Gastroesophageal sphincter (tissue), 4 donors: ENCODE measurements around the gene IDH2. TPM values are rescaled to one million over a fixed set of nuclear protein-coding genes. Genes with fewer than 3 reads are reported as not detected.

Experiments
- ATAC-seq: fragments of 150-250 bp; one replicate; pipeline ENCODE4 v1.9.1; 2016; ENCODE audit warnings: mild to moderate bottlenecking, moderate library complexity
- H3K27ac ChIP-seq, 4 donors: fragments of 200-600 bp; sonication (generic) in 3 of 4; 1 replicate in 3 of 4; 2 replicates in 1 of 4; pipeline ENCODE4 v1.5.1; 2016 to 2019
- H3K27me3 ChIP-seq: fragments of 200-600 bp; sonication (generic); one replicate; pipeline ENCODE4 v1.5.1; 2019
- H3K36me3 ChIP-seq, 2 donors: fragments of 200-600 bp; sonication (generic); one replicate each; pipeline ENCODE4 v1.5.1; 2019; ENCODE audit warnings: control low read depth in 1 of 2
- H3K4me1 ChIP-seq, 3 donors: fragments of 200-600 bp; sonication (generic); 1 replicate in 2 of 3; 2 replicates in 1 of 3; pipeline ENCODE4 v1.5.1; 2016 to 2019; ENCODE audit warnings: control low read depth in 2 of 3
- H3K4me3 ChIP-seq, 2 donors: fragments of 200-600 bp; sonication (generic); one replicate each; pipeline ENCODE4 v1.5.1; 2019; ENCODE audit warnings: mild to moderate bottlenecking in 1 of 2, moderate library complexity in 1 of 2
- H3K9me3 ChIP-seq, 3 donors: fragments of 200-600 bp; sonication (generic); one replicate each; pipeline ENCODE4 v1.5.1; 2017 to 2019; ENCODE audit warnings: control low read depth in 2 of 3
- CTCF ChIP-seq, 4 experiments: fragments of 200-600 bp in 2 of 4; fragments of 450-650 bp in 2 of 4; sonication (generic) in 1 of 4; IDR thresholded peaks; one replicate each; pipeline ENCODE4 v1.5.1; 2017 to 2019; ENCODE audit warnings: antibody characterized with exemption in 4 of 4, mild to moderate bottlenecking in 2 of 4, moderate library complexity in 2 of 4
- EP300 ChIP-seq: sonication (generic); formaldehyde crosslinking; IDR thresholded peaks from one replicate; pipeline ENCODE4 v1.6.1; 2017; ENCODE audit warnings: antibody characterized with exemption, mild to moderate bottlenecking
- POLR2A ChIP-seq, 2 donors: fragments of 450-650 bp; IDR thresholded peaks; one replicate each; pipeline ENCODE4 v1.6.1; 2017; ENCODE audit warnings: antibody characterized with exemption in 2 of 2, mild to moderate bottlenecking in 2 of 2, moderate library complexity in 1 of 2
- POLR2AphosphoS5 ChIP-seq: sonication (generic); formaldehyde crosslinking; IDR thresholded peaks from one replicate; pipeline ENCODE4 v1.6.1; 2017; ENCODE audit warnings: antibody characterized with exemption
- WGBS, 2 donors: methylation state at CpG; one replicate each; pipeline ENCODE4 v1.1.5; 2018; ENCODE audit warnings: low coverage in 1 of 2; 5-methylcytosine and 5-hydroxymethylcytosine counted together
- total RNA-seq, 4 donors: library from RNA; depleted of rRNA; stranded (reverse); fragments of >200 nt; gene quantifications; one replicate each; pipeline ENCODE4 v1.1.0, GENCODE V29; 2016

IDH2 gene
- total RNA-seq, 4 donors from 2014 or later: 45.2 to 289 (median 132) TPM

- peaks cover 0 to 30% (median 0%) of the 10 kb centered on the region in 3 donors for H3K4me1 ChIP-seq
- no peak for ATAC-seq
- H3K27me3 ChIP-seq: no peaks in the 10 kb centered on the region
- TF ChIP-seq POLR2A (IDR thresholded peaks at IDR 0.05) (no peak), POLR2AphosphoS5 (no peak), CTCF (IDR thresholded peaks at IDR 0.05) (no peak), EP300 (no peak)
- H3K36me3 ChIP-seq: peaks cover 0 to 61% of the 10 kb centered on the region in 2 donors
- H3K27ac ChIP-seq: peak overlapping the region in 3 of 4 donors; percentile 24 to 48 (median 47)
- 77 to 100% methylated on average over 1 to 4 of the region's 11 CpGs for WGBS, 2 donors
- H3K4me3 ChIP-seq: no peak overlapping the region
- no peaks in the 10 kb centered on the region for H3K9me3 ChIP-seq
Observed at GRCh38 chr15:90090226-90090848, 11.9 kb downstream of the IDH2 start.

- ATAC-seq: peak; percentile 34
Observed at GRCh38 chr15:90087454-90088154, 14.7 kb downstream of the IDH2 start.

GRCh38 chr15:90086868-90087268, 15.4 kb downstream of the IDH2 start:
- peaks cover 0 to 22% (median 9%) of the 10 kb centered on the region in 3 donors for H3K4me1 ChIP-seq
- no peaks in the 10 kb centered on the region for H3K27me3 ChIP-seq
- ATAC-seq: no peak
- H3K4me3 ChIP-seq: no peak overlapping the region
- no peak for TF ChIP-seq POLR2A (IDR thresholded peaks at IDR 0.05)
- TF ChIP-seq CTCF (IDR thresholded peaks at IDR 0.05): peak in 3 of 4 experiments; percentile 43 to 65 (median 44)
- 100% methylated on average over 1 of the region's 7 CpGs; no CpG with 5 or more reads in 1 of the 2 donors for WGBS, 2 donors
- H3K27ac ChIP-seq: peak overlapping the region in 1 of 4 donors; percentile 20
- no peaks in the 10 kb centered on the region for H3K9me3 ChIP-seq
- H3K36me3 ChIP-seq: peaks cover 0 to 92% of the 10 kb centered on the region in 2 donors

More at GRCh38 chr15:90087454-90088154, 14.7 kb downstream of the IDH2 start:
- no peaks in the 10 kb centered on the region for H3K9me3 ChIP-seq
- H3K4me1 ChIP-seq: peaks cover 0 to 15% (median 2%) of the 10 kb centered on the region in 3 donors
- no peak overlapping the region for H3K4me3 ChIP-seq
- peaks cover 0 to 85% of the 10 kb centered on the region in 2 donors for H3K36me3 ChIP-seq
- peak overlapping the region in 2 of 4 donors; percentile 20 to 41 for H3K27ac ChIP-seq
- WGBS, 2 donors: 53 to 83% methylated on average over 8 to 11 of the region's 20 CpGs
- H3K27me3 ChIP-seq: no peaks in the 10 kb centered on the region
- TF ChIP-seq EP300: no peak
- TF ChIP-seq CTCF (IDR thresholded peaks at IDR 0.05): no peak
- no peak for TF ChIP-seq POLR2A (IDR thresholded peaks at IDR 0.05)
- no peak for TF ChIP-seq POLR2AphosphoS5

GRCh38 chr15:90085565-90085964, 16.7 kb downstream of the IDH2 start:
- H3K27ac ChIP-seq: peak overlapping the region in 3 of 4 donors; percentile 31 to 51 (median 39)

More at GRCh38 chr15:90085565-90085964, 16.7 kb downstream of the IDH2 start:
- Histone ChIP-seq H3K27me3 (no peaks in the 10 kb centered on the region), H3K9me3 (no peaks in the 10 kb centered on the region), H3K4me3 (no peak overlapping the region), H3K36me3 (peaks cover 0 to 96% of the 10 kb centered on the region in 2 donors), H3K4me1 (peaks cover 0 to 28% (median 9%) of the 10 kb centered on the region in 3 donors)
- 81% methylated on average over 3 of the region's 3 CpGs; no CpG with 5 or more reads in 1 of the 2 donors for WGBS, 2 donors
- TF ChIP-seq POLR2A (IDR thresholded peaks at IDR 0.05): no peak
- no peak for TF ChIP-seq CTCF (IDR thresholded peaks at IDR 0.05)
- TF ChIP-seq EP300: no peak
- TF ChIP-seq POLR2AphosphoS5: no peak
- ATAC-seq: no peak
